ENCODE results near the gene FOXO6.
"Not testable (repeated sequence)": the region's sequence is repeated elsewhere in the genome, so short reads cannot be mapped to it uniquely, and the experiment has no call there.

Gene FOXO6

GRCh38 chr1:41329662-41330587 is 31.3 kb upstream of the FOXO6 start:
- DNase-seq = no peak

- no peak for DNase-seq
Measured at GRCh38 chr1:41330588-41331545, 30.4 kb upstream of the FOXO6 start.

GRCh38 chr1:41331546-41331917 is 29.7 kb upstream of the FOXO6 start:
- DNase-seq = no peak

DNA sequence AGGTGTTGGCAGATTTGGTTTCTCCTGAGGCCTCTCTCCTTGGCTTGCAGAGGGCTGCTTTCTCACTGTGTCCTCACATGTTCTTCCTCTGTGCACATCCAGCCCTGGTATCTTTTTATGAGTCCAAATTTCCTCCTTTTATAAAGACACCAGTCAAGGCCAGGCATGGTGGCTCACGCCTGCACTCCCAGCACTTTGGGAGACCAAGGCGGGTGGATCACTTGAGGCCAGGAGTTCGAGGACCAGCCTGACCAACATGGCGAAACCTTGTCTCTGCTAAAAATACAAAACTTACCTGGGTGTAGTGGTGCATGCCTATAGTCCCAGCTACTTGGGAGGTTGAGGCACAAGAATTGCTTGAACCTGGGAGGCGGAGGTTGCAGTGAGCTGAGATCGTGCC is 29.1 kb upstream of the FOXO6 start:
- not testable (repeated sequence) for DNase-seq

GRCh38 chr1:41333146-41333784 is 28.0 kb upstream of the FOXO6 start:
- no peak for DNase-seq

- DNase-seq = no peak
Measured at GRCh38 chr1:41338820-41339219, 22.4 kb upstream of the FOXO6 start.

DNA sequence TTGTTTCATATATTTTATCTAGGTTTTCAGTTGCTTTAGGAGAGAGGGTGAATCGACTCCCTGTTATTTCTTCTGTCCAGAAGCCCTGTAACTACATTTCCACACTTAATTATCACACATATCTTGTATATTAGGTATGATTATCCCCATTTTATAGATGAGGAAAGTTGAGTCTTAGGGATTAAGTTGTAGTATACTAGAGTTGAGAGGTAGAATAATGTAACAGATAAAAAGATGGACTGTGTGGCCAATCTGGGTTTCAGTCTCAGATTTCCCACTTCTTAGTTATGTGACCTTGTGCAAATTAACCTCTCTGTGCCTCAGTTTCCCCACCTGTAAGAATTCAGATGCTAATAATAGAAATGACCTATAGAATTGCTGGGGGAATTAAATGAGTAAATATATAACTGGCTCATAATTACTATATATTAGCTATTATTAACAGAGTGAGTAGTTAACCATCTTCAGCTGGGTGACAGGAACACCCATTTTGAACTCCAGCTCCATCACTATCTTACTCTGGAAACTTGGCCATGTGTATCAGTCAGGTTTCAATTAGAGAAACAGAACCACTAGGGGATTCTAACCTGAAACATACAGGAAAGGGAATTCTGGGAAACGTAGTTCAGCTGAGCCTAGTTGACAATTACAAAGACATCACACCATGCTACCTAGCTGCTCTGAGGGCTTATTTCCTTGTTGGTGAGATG is 20.4 kb upstream of the FOXO6 start:
- DNase-seq = no peak

DNA sequence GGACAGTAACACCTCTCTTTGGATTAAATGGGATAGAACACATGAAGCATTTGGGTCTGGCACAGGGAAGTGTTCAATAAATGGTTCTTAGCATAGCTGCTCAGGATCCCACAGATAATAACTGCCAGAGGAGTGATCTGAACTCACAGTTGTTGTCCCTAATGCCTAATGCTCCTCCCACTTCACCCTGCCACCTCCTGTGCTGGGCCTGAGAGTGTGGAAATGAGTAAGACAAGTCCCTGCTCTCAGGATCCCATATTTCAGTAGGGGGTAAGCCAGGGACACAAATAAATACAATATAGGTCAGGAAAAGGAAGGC is 19.9 kb upstream of the FOXO6 start:
- DNase-seq = no peak

DNA sequence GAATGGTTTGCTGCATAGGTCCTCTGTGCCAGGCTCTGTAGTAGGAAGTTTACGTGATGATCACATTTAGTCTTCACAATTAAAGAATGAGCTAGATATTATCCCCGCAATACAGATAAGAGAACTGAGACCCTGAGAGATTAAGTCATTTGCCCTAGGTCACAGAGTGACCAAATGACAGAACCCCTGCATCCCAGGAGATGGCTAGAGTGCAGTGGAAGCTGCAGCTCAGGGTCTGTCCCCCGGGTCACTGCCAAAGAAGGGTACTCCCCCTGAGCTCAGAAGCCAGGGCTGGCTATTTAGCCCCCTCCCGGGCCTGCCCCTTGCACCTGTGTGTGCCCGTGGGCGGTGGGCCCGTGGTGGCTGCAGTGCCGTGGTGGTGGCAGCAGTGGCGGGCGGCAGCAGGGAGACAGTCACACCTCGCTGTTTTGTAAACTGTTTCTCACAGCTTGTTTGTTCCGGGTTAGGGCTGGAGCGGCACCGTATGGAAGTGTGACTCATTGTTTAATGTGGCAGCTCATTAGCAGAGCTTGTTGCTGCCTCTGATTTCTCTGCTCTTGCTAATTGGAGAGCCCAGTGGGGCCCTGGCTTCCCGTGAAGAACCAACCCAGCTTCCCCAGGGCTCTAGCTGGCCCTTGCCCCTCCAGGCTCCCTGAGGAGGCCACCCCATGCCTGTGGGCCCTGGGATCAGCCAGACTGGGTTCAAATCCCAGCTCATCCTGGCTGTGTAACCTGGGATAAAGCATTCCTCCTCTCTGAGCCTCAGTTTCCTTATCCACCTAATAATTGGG is 19.3 kb upstream of the FOXO6 start:
- DNase-seq = no peak

DNA sequence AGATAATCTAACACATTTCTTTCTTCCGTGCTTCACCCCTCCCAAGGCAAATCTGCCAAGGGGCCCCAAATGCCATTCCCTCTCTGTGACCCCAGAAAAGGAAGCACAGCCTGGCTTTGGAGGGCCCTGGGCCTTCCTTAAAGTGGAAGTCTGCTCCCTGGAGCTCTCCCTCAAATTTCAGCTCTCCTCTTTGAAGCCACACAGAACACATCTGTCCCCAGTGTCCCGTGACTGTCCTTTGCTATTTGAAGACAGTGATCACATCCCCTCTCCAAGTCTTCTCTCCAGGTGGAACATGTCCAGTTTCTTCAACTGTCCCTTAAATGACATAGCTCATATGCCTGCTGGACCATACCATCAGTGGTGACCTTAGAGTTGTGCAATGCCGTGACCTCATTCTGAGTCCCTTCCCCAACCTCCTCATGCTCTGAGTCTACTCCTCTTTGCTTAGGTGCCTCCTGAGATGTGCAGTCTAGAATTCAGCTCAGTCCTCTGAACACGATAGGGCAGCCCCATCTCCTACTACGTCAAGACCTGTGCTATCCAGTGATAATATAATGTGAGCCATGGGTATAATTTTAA is 18.4 kb upstream of the FOXO6 start:
- no peak for DNase-seq

DNA sequence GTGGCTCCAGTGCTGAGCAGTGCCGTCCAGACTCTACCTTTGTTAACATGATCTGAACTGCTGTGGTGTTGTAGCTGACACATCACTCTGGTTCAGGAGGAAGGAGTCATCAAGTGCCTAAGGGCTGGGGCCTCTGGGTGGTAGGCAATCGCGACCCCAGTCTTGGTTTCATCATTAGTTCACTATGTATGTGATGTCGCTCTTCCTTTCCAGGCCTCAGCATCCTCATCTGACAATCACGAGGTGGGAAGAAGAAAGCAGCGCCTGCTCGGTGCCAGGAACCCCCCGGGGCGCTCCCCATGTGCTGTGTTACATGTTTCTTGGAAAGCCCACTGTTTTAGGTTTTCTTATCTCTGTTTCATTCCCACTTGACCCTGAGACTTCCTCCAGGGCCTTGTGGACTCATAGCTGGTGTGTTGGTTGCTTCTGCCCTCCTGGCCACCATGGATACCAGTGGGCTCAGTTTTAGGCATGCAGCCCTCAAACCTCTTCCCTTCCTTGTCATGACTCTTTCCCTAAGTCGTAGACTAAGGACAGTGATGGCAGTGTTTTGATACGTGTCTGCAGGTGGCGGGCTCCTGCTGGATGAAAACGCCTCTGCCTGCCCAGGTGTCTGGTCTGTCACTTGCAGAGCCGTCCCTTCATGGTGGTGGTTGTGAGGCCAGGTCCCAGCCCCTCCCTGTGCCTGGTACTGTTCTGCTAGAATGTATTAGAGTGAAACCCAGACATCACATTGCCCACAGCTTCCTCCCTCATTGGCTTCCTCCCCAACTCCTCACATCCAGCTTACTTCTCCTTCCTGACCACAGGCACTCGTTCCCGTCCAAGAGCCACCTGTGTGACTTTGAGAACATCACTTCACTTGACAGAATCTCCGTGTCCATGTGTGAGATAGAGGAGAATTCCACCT is 17.2 kb upstream of the FOXO6 start:
- no peak for DNase-seq

DNA sequence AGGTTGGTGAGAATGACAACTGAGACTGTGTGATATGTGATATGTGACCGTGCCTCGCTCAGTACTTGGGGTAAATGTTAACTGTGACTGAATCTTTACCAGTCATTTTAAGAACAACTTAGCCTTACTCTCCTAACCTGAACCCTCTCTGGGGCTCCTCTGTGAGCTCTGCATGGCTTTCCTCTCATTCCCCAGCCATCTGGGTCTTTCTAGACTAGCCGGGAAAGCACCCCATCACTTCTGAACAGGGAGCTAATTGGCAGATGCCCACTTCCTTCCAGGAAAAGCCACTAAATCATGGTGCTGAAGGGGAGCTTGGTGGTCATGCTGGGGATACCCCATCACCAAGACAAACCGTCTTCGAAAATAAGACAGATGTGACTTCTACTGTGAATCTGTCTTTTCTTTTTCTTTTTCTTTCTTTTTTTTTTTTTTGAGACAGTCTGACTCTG is 16.5 kb upstream of the FOXO6 start:
- no peak for DNase-seq

DNA sequence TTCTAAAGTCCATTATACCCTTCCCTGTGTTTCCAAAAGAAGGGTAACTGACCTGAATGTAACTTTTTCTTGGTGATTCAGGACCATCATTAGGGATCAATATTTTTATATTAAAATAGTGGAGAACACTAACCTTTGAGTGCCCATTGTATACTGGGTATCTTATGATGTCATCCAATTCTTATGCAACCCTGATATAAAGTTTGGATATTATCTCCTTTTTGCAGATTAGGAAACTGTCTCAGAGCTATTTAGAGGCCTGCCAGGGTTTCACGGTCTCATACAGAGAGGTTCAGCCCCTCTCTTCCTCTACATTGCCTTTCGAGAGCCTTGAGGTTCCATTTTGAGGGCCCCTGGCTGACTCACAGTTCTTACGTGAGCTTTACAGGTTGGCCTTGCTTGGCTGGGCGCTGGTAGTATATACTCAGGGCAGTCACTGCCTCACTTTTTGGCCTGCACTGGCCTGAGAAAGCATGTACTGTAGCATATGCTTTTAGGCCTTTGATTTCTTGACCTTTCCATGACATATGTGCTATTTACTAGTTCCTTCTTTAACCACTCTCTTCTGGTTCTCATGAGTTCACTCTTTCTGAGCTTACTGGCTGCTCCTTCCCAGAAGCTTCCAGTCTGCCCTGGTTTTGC is 15.7 kb upstream of the FOXO6 start:
- no peak for DNase-seq

DNA sequence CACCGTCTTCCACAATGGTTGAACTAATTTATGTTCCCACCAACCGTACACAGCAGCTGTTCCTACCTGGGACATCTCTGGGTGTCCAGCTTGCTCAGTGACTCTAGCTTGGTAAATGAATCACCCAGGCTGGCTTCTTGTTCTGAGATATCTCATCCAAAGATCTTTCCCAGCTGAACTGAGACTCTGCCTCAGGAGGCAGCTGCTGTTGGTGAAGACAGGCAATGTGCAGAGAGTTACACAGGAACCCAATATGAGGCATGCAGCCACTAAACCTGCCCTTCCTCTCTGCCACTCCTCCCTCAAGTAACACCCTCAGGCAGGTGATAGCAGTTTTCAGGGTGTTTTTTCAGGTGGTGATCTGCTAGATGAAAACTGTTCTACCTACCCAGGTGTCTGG is 14.0 kb upstream of the FOXO6 start:
- no peak for DNase-seq

- no peak for DNase-seq
Measured at GRCh38 chr1:41348394-41348793, 12.8 kb upstream of the FOXO6 start.

GRCh38 chr1:41349361-41350054 is 11.7 kb upstream of the FOXO6 start:
- no peak for DNase-seq

- no peak for DNase-seq
Measured at GRCh38 chr1:41350055-41350378, 11.2 kb upstream of the FOXO6 start.

DNA sequence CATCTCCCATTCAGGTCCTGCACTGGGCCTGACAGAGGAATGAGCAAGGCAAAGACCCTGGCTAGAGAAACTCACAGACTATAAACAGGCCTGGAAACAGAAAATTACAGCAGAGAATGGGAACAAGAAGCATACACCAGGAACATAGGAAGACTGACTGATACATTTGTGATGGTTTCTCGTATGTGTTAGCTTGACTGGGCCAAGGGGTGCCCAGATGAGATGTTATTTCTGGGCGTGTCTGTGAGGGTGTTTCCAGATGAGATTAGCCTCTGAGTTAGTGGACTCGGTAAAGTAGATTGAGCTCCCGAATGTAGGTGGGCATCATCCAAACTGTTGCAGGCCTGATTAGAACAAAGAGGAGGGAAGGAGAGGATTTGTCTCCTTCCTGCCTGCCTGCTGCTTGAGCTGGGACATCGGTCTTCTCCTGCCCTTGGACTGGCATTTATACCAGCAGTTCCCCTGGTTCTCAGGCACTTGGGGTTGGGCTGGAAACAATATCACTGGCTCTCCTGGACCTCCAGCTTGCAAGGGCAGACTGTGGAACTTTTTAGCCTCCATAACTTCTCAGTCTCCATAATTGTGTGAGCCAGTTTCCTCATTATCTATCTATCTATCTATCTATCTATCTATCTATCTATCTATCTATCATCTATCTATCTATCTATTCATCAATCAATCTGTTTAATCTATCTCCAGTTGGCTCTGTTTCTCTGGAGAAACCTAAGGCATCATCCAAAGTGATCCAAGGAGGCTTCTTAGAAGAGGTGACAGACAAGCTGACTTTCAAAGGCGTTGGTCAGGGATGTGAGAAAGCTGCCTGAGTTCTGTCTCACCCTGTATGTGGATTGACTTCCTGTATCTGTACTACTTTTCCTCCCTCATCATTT is 9.7 kb upstream of the FOXO6 start:
- DNase-seq = no peak

Data from NCI-H1417 treated with DMSO at 0.1 percent for 48 hours (cell line).